ENCODE measurements around the gene PAK6.

- TF ChIP-seq CTCF (IDR thresholded peaks at IDR 0.05) = no peak
- TF ChIP-seq POLR2A (IDR thresholded peaks at IDR 0.05; ENCODE audit: low read depth) = no peak
These were observed 46.3 kb downstream of the PAK6 start for GRCh38 chr15:40285151-40285550.
